Natural killer cell (primary cell): ENCODE data around the gene CHKA. TPM values are rescaled to one million over a fixed set of nuclear protein-coding genes. Genes with fewer than 3 reads are reported as not detected.

Experiments used
- ATAC-seq, 3 donors: fragments of 150-1000 bp in 2 of 3; fragments of 200-7000 bp in 1 of 3; cut with Tn5 transposase; 1 replicate in 1 of 3; 2 replicates in 2 of 3; pipeline ENCODE4 v1.10.0; 2021; ENCODE audit warnings: mild to moderate bottlenecking in 2 of 3, moderate library complexity in 2 of 3
- DNase-seq, 2 donors: peaks; one replicate each; pipeline versions ENCODE4 v3.0.0 to v3.0.0-alpha.2; 2013 to 2021; ENCODE audit warnings: mixed read lengths in 1 of 2
- H3K27ac ChIP-seq: one replicate; pipeline ENCODE4 v1.5.1; 2013; ENCODE audit warnings: mild to moderate bottlenecking, low read length
- H3K27me3 ChIP-seq: one replicate; pipeline ENCODE4 v1.6.1; 2013; ENCODE audit warnings: low read length; ENCODE audit not compliant: control insufficient read depth, insufficient read depth
- H3K36me3 ChIP-seq: one replicate; pipeline ENCODE4 v1.6.1; 2013; ENCODE audit warnings: low read length; ENCODE audit not compliant: control insufficient read depth, insufficient read depth
- H3K4me1 ChIP-seq: one replicate; pipeline ENCODE4 v1.6.1; 2013; ENCODE audit warnings: low read length; ENCODE audit not compliant: control insufficient read depth, insufficient read depth
- H3K4me3 ChIP-seq: one replicate; pipeline ENCODE4 v1.5.1; 2013; ENCODE audit warnings: low read length
- H3K9me3 ChIP-seq: one replicate; pipeline ENCODE4 v1.6.1; 2013; ENCODE audit warnings: low read length; ENCODE audit not compliant: control insufficient read depth, insufficient read depth
- H3K27ac Mint-ChIP-seq, 2 donors: one replicate each; pipeline ENCODE4 v1.8.0; 2022; ENCODE audit warnings: mild to moderate bottlenecking in 2 of 2, mixed read lengths in 2 of 2, moderate library complexity in 1 of 2
- H3K27me3 Mint-ChIP-seq, 2 donors: one replicate each; pipeline ENCODE4 v1.8.0; 2022; ENCODE audit warnings: low read depth in 2 of 2, mixed read lengths in 2 of 2
- H3K36me3 Mint-ChIP-seq: one replicate; pipeline ENCODE4 v1.8.0; 2022; ENCODE audit warnings: mixed read lengths
- H3K4me1 Mint-ChIP-seq, 2 donors: one replicate each; pipeline ENCODE4 v1.8.0; 2022; ENCODE audit warnings: mixed read lengths in 2 of 2
- H3K4me3 Mint-ChIP-seq: one replicate; pipeline ENCODE4 v1.8.0; 2022; ENCODE audit warnings: mild to moderate bottlenecking, moderate library complexity, mixed read lengths
- H3K9me3 Mint-ChIP-seq, 2 donors: one replicate each; pipeline ENCODE4 v1.8.0; 2022; ENCODE audit warnings: mixed read lengths in 2 of 2
- CTCF ChIP-seq: fragments of 200-600 bp; IDR thresholded peaks from one replicate; pipeline ENCODE4 v1.8.0; 2022; ENCODE audit warnings: antibody characterized with exemption
- WGBS: methylation state at CpG from one replicate; pipeline ENCODE4 v1.1.7; 2013; ENCODE audit warnings: missing lambda C conversion rate; ENCODE audit not compliant: insufficient coverage; 5-methylcytosine and 5-hydroxymethylcytosine counted together
- intact Hi-C: fragments of 100-400 bp; cut with micrococcal nuclease; formaldehyde crosslinking; loops from one replicate; pipeline ENCODE4 v1.14.2; 2022
- total RNA-seq, 4 donors: library from RNA; stranded (reverse); fragments of 120-200 nt in 1 of 4; gene quantifications; one replicate each; pipeline versions ENCODE4 v1.2.3 to v1.2.4, GENCODE V29; 2013 to 2022

Gene CHKA
- total RNA-seq, 3 donors from 2014 or later (not counting 1 experiment from before 2014, with no cell fraction given) = 15.8 to 24.6 (median 24.4) TPM

GRCh38 chr11:68167474-68167873, 46.3 kb upstream of the CHKA start:
- peaks cover 22% of the 10 kb centered on the region for H3K36me3 Mint-ChIP-seq
- H3K27me3 Mint-ChIP-seq = no peaks in the 10 kb centered on the region
- intact Hi-C loops = no loop called here
- H3K9me3 Mint-ChIP-seq = no peaks in the 10 kb centered on the region
- no peak overlapping the region for H3K27ac Mint-ChIP-seq
- H3K4me3 Mint-ChIP-seq = no peak overlapping the region
- ATAC-seq (no peak), DNase-seq (no peak)
- H3K4me1 Mint-ChIP-seq = no peaks in the 10 kb centered on the region
- Histone ChIP-seq H3K4me1 (no peaks in the 10 kb centered on the region), H3K36me3 (peaks cover 77% of the 10 kb centered on the region), H3K9me3 (no peaks in the 10 kb centered on the region), H3K27me3 (no peaks in the 10 kb centered on the region), H3K27ac (no peak overlapping the region), H3K4me3 (no peak overlapping the region)
- 99% methylated on average over 6 of the region's 6 CpGs for WGBS
- TF ChIP-seq CTCF = no peak

GRCh38 chr11:68166969-68167368, 45.8 kb upstream of the CHKA start:
- intact Hi-C loops = no loop called here
- no peak for ATAC-seq
- H3K27me3 Mint-ChIP-seq = no peaks in the 10 kb centered on the region
- no peak for DNase-seq
- no peak overlapping the region for H3K4me3 Mint-ChIP-seq
- Histone ChIP-seq H3K9me3 (no peaks in the 10 kb centered on the region), H3K4me1 (no peaks in the 10 kb centered on the region), H3K36me3 (peaks cover 73% of the 10 kb centered on the region), H3K4me3 (no peak overlapping the region), H3K27me3 (no peaks in the 10 kb centered on the region), H3K27ac (no peak overlapping the region)
- H3K27ac Mint-ChIP-seq = no peak overlapping the region
- no peak for TF ChIP-seq CTCF
- WGBS = 98% methylated on average over 3 of the region's 4 CpGs
- H3K4me1 Mint-ChIP-seq = no peaks in the 10 kb centered on the region
- peaks cover 22% of the 10 kb centered on the region for H3K36me3 Mint-ChIP-seq
- no peaks in the 10 kb centered on the region for H3K9me3 Mint-ChIP-seq

GRCh38 chr11:68165601-68166000, 44.4 kb upstream of the CHKA start:
- Histone ChIP-seq H3K9me3 (no peaks in the 10 kb centered on the region), H3K36me3 (peaks cover 62% of the 10 kb centered on the region), H3K27ac (no peak overlapping the region), H3K4me1 (no peaks in the 10 kb centered on the region), H3K27me3 (no peaks in the 10 kb centered on the region), H3K4me3 (no peak overlapping the region)
- WGBS = 98% methylated on average over 4 of the region's 4 CpGs
- Mint-ChIP-seq H3K4me1 (no peaks in the 10 kb centered on the region), H3K27me3 (no peaks in the 10 kb centered on the region), H3K9me3 (no peaks in the 10 kb centered on the region), H3K36me3 (peaks cover 15% of the 10 kb centered on the region), H3K4me3 (no peak overlapping the region), H3K27ac (no peak overlapping the region)
- ATAC-seq (no peak), DNase-seq (no peak)
- intact Hi-C loops = no loop called here
- no peak for TF ChIP-seq CTCF

GRCh38 chr11:68164437-68164836, 43.2 kb upstream of the CHKA start:
- H3K27ac Mint-ChIP-seq = no peak overlapping the region
- WGBS = 98% methylated on average over 2 of the region's 2 CpGs
- Histone ChIP-seq H3K4me1 (no peaks in the 10 kb centered on the region), H3K27me3 (no peaks in the 10 kb centered on the region), H3K36me3 (peaks cover 50% of the 10 kb centered on the region), H3K27ac (no peak overlapping the region), H3K4me3 (no peak overlapping the region), H3K9me3 (no peaks in the 10 kb centered on the region)
- no peak overlapping the region for H3K4me3 Mint-ChIP-seq
- H3K36me3 Mint-ChIP-seq = peaks cover 10% of the 10 kb centered on the region
- intact Hi-C loops = no loop called here
- DNase-seq (no peak), ATAC-seq (no peak)
- H3K4me1 Mint-ChIP-seq = no peaks in the 10 kb centered on the region
- H3K27me3 Mint-ChIP-seq = no peaks in the 10 kb centered on the region
- no peak for TF ChIP-seq CTCF
- H3K9me3 Mint-ChIP-seq = no peaks in the 10 kb centered on the region
